ENCODE data around the gene SIRPD. TPM values are rescaled to one million over a fixed set of nuclear protein-coding genes. Genes with fewer than 3 reads are reported as not detected.

The SIRPD gene
- total RNA-seq, 1 donor from 2014 or later: not detected

DNA sequence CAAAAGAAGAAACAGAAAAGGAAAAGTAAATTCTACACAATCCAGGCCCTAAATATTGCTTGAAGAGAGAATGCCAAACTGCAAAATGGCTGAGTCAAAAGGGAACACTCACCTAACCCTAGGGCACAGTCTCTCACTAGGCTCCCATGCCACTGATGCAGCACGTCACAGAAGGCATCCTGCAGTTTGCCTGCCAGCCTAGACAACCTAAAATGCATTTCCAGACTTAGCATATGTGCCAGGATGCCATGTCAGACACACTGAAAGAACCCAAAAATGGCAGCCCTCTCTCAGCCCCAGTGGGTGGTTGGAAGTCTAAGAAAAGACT is 10.6 kb upstream of the SIRPD start:
- Mint-ChIP-seq H3K27me3 (peaks cover 10% of the 10 kb centered on the region), H3K4me1 (ENCODE audit: unreplicated experiment) (no peaks in the 10 kb centered on the region), H3K27ac (no peak overlapping the region), H3K36me3 (no peaks in the 10 kb centered on the region), H3K4me3 (no peak overlapping the region), H3K9me3 (no peaks in the 10 kb centered on the region)
- no peak for DNase-seq (ENCODE audit: extremely low spot score, unreplicated experiment)
- TF ChIP-seq, protein P1, sequence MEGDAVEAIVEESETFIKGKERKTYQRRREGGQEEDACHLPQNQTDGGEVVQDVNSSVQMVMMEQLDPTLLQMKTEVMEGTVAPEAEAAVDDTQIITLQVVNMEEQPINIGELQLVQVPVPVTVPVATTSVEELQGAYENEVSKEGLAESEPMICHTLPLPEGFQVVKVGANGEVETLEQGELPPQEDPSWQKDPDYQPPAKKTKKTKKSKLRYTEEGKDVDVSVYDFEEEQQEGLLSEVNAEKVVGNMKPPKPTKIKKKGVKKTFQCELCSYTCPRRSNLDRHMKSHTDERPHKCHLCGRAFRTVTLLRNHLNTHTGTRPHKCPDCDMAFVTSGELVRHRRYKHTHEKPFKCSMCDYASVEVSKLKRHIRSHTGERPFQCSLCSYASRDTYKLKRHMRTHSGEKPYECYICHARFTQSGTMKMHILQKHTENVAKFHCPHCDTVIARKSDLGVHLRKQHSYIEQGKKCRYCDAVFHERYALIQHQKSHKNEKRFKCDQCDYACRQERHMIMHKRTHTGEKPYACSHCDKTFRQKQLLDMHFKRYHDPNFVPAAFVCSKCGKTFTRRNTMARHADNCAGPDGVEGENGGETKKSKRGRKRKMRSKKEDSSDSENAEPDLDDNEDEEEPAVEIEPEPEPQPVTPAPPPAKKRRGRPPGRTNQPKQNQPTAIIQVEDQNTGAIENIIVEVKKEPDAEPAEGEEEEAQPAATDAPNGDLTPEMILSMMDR (conservative IDR thresholded peaks at IDR 0.05): no peak

DNA sequence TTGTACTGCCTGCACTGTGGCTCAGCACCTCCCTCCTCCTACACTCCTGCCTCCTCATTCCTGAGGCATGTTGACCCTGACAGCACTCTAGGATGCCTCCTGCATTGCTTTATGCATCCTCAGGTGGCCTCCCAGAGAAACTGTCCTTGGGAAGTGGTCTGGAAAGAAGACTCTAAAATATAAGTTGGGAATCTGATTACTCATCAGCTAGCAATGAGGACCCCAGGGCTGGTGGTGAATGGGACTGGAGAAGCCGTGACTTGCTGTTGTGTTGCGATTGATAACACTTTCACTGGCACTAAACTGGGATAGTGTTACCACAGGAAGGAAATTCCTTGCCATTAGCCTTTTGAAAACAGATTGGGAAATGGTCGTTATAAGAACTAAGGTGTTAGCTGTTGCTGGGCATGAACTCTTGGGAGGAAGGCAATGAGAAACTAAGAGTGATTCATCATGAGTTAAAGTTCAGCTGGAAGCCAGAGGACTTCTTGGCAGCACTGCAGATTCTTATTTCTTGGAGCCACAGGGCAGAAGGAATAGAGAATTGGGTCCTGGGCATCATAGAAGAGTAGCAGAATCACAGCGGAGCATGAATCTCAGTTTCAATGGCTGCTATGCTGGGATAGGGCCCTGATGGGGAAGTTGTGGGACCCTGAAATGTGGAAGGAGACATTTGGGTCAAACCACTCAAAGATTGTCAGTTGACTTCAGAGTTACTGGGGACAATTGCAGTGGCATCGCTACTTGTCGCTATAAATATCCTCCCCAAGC is 10.1 kb upstream of the SIRPD start:
- no peaks in the 10 kb centered on the region for H3K4me1 Mint-ChIP-seq (ENCODE audit: unreplicated experiment)
- no peak for DNase-seq (ENCODE audit: extremely low spot score, unreplicated experiment)

DNA sequence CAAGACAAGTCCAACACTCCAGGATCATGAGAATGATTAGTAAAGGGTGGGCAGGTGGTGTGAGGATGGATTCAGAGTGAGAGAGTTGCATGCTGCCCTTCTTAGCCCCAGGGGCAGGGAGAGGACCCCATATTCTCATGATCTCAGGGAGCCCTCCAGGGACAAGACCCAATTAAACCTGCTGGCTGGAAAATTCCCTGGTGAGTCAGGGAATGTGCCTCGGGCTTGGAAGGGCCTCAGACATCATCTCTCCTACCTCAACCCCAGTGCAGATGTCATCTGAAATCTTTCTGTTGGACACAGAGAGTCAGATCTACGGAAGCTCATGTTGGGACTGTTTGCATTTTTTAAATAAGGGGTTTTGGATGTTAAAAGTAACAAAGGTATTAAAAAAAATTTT is 9.2 kb upstream of the SIRPD start:
- TF ChIP-seq, protein P1 (conservative IDR thresholded peaks at IDR 0.05): no peak
- no peak overlapping the region for H3K4me3 Mint-ChIP-seq
- H3K27me3 Mint-ChIP-seq: peaks cover 17% of the 10 kb centered on the region
- no peak overlapping the region for H3K27ac Mint-ChIP-seq
- H3K4me1 Mint-ChIP-seq (ENCODE audit: unreplicated experiment): no peaks in the 10 kb centered on the region
- no peaks in the 10 kb centered on the region for H3K36me3 Mint-ChIP-seq
- DNase-seq (ENCODE audit: extremely low spot score, unreplicated experiment): no peak
- no peaks in the 10 kb centered on the region for H3K9me3 Mint-ChIP-seq

More for the DNA sequence above, 10.1 kb upstream of the SIRPD start:
- no peak overlapping the region for H3K27ac Mint-ChIP-seq
- TF ChIP-seq, protein P1 (conservative IDR thresholded peaks at IDR 0.05): no peak
- no peaks in the 10 kb centered on the region for H3K36me3 Mint-ChIP-seq
- H3K4me3 Mint-ChIP-seq: no peak overlapping the region
- H3K27me3 Mint-ChIP-seq: peaks cover 14% of the 10 kb centered on the region
- no peaks in the 10 kb centered on the region for H3K9me3 Mint-ChIP-seq

DNA sequence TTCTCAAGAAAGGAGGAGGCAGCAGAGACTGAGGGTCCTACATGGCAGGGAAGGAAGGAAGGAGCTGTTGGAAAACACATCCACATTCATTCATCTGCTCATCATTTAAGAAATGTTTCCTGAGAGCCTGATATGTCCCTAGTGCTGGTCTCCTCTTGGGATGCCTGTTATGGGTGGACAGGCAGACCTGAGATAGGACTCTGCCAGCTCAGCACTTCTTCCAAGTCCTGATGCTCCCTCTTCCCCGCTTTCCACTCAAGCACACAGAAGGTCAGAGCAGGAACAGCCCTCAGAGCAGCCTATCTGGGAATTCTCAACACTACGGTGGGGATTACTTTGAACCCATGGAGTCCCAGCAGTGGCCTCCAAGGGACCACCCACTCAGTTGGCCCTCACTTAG is 8.0 kb upstream of the SIRPD start:
- no peak for DNase-seq (ENCODE audit: extremely low spot score, unreplicated experiment)

DNA sequence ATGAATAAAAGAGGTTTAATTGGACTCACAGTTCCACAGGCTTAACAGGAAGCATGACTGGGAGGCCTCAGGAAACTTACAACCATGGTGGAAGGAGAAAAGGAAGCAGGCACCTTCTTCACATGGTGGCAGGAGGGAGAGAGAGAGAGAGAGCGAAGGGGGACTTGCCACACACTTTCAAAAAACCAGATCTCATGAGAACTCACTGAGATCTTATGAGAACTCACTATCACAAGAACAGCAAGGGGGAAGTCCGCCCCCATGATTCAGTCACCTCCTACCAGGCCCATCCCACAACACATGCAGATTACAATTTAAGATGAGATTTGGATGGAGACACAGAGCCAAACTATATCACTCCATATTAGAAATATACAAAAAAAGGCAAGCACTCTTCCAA is 6.1 kb upstream of the SIRPD start:
- no peak overlapping the region for H3K4me3 Mint-ChIP-seq
- no peaks in the 10 kb centered on the region for H3K36me3 Mint-ChIP-seq
- TF ChIP-seq, protein P1 (conservative IDR thresholded peaks at IDR 0.05): no peak
- no peaks in the 10 kb centered on the region for H3K9me3 Mint-ChIP-seq
- DNase-seq (ENCODE audit: extremely low spot score, unreplicated experiment): no peak
- no peaks in the 10 kb centered on the region for H3K4me1 Mint-ChIP-seq (ENCODE audit: unreplicated experiment)
- no peak overlapping the region for H3K27ac Mint-ChIP-seq
- H3K27me3 Mint-ChIP-seq: peaks cover 21% of the 10 kb centered on the region

More for the DNA sequence above, 8.0 kb upstream of the SIRPD start:
- Mint-ChIP-seq H3K4me3 (no peak overlapping the region), H3K36me3 (no peaks in the 10 kb centered on the region), H3K27ac (no peak overlapping the region), H3K4me1 (ENCODE audit: unreplicated experiment) (no peaks in the 10 kb centered on the region), H3K27me3 (peaks cover 21% of the 10 kb centered on the region), H3K9me3 (no peaks in the 10 kb centered on the region)
- TF ChIP-seq, protein P1 (conservative IDR thresholded peaks at IDR 0.05): no peak

Measured in type B pancreatic cell (in vitro differentiated cells).